ENCODE measurements around the gene HACL1.

GRCh38 chr3:15558581-15558980 is 42.8 kb downstream of the HACL1 start:
- TF ChIP-seq ZNF274 (IDR thresholded peaks at IDR 0.05; ENCODE audit: low read depth, low read length) (no peak), YY1 (IDR thresholded peaks at IDR 0.05; ENCODE audit: insufficient read depth, insufficient read length) (no peak), SUZ12 (IDR thresholded peaks at IDR 0.05; ENCODE audit: extremely low read depth, insufficient read depth, insufficient read length) (no peak)

Data from NT2/D1 (cell line).